Prostate gland (tissue), 2 donors: ENCODE measurements around the gene TEX261. TPM values are rescaled to one million over a fixed set of nuclear protein-coding genes. Genes with fewer than 3 reads are reported as not detected.

Experiments
- DNase-seq: peaks from one replicate; pipeline ENCODE4 v3.0.0-alpha.2; 2019; ENCODE audit warnings: low spot score
- H3K27ac ChIP-seq, 2 donors: fragments of 200-600 bp; sonication (generic); 2 replicates each; pipeline ENCODE4 v1.5.1; 2017 to 2019
- H3K27me3 ChIP-seq: fragments of 200-600 bp; sonication (generic); replicated peaks from 2 replicates; pipeline ENCODE4 v1.5.1; 2019; ENCODE audit not compliant: insufficient read depth
- H3K36me3 ChIP-seq, 2 donors: fragments of 200-600 bp; sonication (generic); 1 replicate in 1 of 2; 2 replicates in 1 of 2; pipeline versions ENCODE4 v1.5.1 to v1.8.1; 2017 to 2019
- H3K4me1 ChIP-seq: fragments of 200-600 bp; sonication (generic); replicated peaks from 2 replicates; pipeline ENCODE4 v1.5.1; 2019
- H3K4me3 ChIP-seq, 2 donors: fragments of 200-600 bp; sonication (generic); 2 replicates each; pipeline ENCODE4 v1.5.1; 2017 to 2019
- H3K9me3 ChIP-seq: fragments of 200-600 bp; sonication (generic); 2 replicates; pipeline ENCODE4 v1.5.1; 2017
- POLR2A ChIP-seq: fragments of 450-650 bp; IDR thresholded peaks from one replicate; pipeline ENCODE4 v1.6.1; 2016; ENCODE audit warnings: antibody characterized with exemption, mild to moderate bottlenecking
- POLR2AphosphoS5 ChIP-seq: sonication (generic); formaldehyde crosslinking; IDR thresholded peaks from one replicate; pipeline ENCODE4 v1.6.1; 2017; ENCODE audit warnings: antibody characterized with exemption
- WGBS: methylation state at CpG from one replicate; pipeline ENCODE4 v1.1.5; 2018; 5-methylcytosine and 5-hydroxymethylcytosine counted together
- intact Hi-C: fragments of 100-400 bp; cut with DNase I; formaldehyde crosslinking; loops from one replicate; pipeline ENCODE4 v1.14.2; 2022
- total RNA-seq, 2 donors: library from RNA; depleted of rRNA; stranded (reverse); fragments of >200 nt; gene quantifications; one replicate each; pipeline ENCODE4 v1.1.0, GENCODE V29; 2016
- TF ChIP-seq, protein P1 (sequence below), 4 experiments: fragments of 200-600 bp in 2 of 4; fragments of 450-650 bp in 2 of 4; sonication (generic) in 2 of 4; IDR thresholded peaks; 1 replicate in 3 of 4; 2 replicates in 1 of 4; pipeline ENCODE4 v1.5.1; 2016 to 2019; ENCODE audit warnings: antibody characterized with exemption in 4 of 4, mild to moderate bottlenecking in 2 of 4, moderate library complexity in 2 of 4

The TEX261 gene
- total RNA-seq, 2 donors from 2014 or later = 41.4 to 45.2 TPM

GRCh38 chr2:70946832-70947442, 47.7 kb downstream of the TEX261 start:
- Histone ChIP-seq H3K9me3 (no peaks in the 10 kb centered on the region), H3K4me1 (no peaks in the 10 kb centered on the region), H3K27ac (no peak overlapping the region), H3K4me3 (no peak overlapping the region), H3K27me3 (no peaks in the 10 kb centered on the region), H3K36me3 (no peaks in the 10 kb centered on the region)
- no peak for TF ChIP-seq POLR2A
- TF ChIP-seq, protein P1, sequence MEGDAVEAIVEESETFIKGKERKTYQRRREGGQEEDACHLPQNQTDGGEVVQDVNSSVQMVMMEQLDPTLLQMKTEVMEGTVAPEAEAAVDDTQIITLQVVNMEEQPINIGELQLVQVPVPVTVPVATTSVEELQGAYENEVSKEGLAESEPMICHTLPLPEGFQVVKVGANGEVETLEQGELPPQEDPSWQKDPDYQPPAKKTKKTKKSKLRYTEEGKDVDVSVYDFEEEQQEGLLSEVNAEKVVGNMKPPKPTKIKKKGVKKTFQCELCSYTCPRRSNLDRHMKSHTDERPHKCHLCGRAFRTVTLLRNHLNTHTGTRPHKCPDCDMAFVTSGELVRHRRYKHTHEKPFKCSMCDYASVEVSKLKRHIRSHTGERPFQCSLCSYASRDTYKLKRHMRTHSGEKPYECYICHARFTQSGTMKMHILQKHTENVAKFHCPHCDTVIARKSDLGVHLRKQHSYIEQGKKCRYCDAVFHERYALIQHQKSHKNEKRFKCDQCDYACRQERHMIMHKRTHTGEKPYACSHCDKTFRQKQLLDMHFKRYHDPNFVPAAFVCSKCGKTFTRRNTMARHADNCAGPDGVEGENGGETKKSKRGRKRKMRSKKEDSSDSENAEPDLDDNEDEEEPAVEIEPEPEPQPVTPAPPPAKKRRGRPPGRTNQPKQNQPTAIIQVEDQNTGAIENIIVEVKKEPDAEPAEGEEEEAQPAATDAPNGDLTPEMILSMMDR (IDR thresholded peaks at IDR 0.05) = peak in 3 of 4 experiments; percentile 58 to 68 (median 62)
- WGBS = 20% methylated on average over 8 of the region's 8 CpGs
- intact Hi-C loops = loop anchor here (5.0 kb wide), 1 partner anchor 75 kb away; no protein-coding TSS in a partner anchor
- DNase-seq = no peak

DNA sequence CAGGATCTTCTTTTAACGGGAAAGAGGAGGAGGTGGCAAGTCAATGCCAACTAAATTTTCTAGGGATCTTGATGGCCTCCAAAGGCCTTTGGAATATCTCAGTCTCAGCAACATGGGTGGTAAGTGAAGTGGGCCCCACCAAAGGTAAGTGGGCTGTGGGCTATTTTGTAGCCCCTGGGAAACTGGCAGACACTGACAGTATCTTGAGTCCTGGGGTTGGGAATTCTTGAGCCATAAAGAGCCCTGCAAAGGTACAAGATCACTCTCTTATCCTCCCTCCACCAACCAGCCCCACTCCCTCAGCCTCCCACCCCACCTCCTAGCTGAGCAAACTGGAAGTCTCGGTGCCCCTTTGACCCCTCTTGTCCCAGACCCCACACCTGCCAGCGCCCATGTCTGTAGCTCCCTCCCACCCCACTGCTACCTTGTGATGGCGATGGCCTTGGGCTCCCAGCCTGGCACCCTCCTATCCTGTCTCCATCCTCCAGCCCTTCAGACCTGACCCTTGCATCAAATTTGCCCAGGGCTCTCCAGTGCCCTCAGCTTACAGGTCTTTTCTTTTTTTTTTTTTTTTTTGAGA, 50.5 kb downstream of the TEX261 start:
- intact Hi-C loops = no loop called here
- no peaks in the 10 kb centered on the region for H3K9me3 ChIP-seq
- WGBS = 74% methylated on average over 4 of the region's 4 CpGs
- no peak overlapping the region for H3K4me3 ChIP-seq
- no peaks in the 10 kb centered on the region for H3K36me3 ChIP-seq
- no peaks in the 10 kb centered on the region for H3K27me3 ChIP-seq
- no peaks in the 10 kb centered on the region for H3K4me1 ChIP-seq
- no peak overlapping the region for H3K27ac ChIP-seq
- DNase-seq = no peak
- TF ChIP-seq POLR2A (no peak), POLR2AphosphoS5 (no peak)
- TF ChIP-seq, protein P1 (IDR thresholded peaks at IDR 0.05) = no peak

- intact Hi-C loops = no loop called here
- no peak for DNase-seq
- Histone ChIP-seq H3K4me1 (no peaks in the 10 kb centered on the region), H3K36me3 (no peaks in the 10 kb centered on the region), H3K27ac (no peak overlapping the region), H3K4me3 (no peak overlapping the region), H3K9me3 (no peaks in the 10 kb centered on the region), H3K27me3 (peaks cover 4% of the 10 kb centered on the region)
- WGBS = 83% methylated on average over 11 of the region's 11 CpGs
- TF ChIP-seq POLR2AphosphoS5 = no peak
- TF ChIP-seq, protein P1 (IDR thresholded peaks at IDR 0.05) = no peak
- TF ChIP-seq POLR2A = no peak
Measured at GRCh38 chr2:70943205-70943871, 51.3 kb downstream of the TEX261 start.

DNA sequence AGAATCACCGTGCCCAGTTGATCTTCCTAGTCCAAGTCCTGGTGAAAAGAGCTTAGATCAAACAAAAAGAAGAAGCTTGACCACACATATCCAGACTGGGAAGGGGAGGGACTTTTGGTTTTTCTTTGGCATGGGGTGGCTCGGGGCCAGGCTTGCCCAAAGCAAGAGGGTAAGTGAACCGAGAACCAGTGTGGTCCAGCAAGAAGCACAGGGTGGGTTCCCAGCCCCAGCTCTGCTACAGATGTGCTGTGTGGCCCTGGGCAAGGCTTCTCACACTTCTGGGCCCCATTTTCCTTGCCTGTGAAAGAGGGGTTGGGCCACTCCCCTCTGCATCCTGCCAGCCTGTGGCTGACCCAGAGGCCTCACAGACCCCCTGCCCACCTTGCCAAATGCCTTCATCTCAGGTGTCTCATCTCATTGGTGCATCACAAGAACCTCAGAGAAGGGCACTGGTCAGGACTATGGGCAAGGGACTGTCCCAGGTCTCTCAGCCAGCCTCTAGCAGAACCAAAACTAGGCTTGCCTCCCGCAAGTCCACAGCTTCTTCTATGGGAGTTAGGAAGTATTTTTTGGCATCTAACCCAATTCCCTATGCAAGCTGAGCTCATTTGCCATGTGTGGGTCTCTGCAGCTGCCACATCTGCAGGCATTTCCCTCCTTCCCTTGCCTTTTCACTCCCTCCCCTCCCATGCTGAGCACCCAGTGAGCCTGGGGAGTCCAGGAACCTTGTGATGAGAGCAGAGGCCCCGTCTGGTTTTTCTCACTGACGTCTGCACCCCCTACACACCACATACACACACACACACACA, 52.1 kb downstream of the TEX261 start:
- intact Hi-C loops = no loop called here
- no peaks in the 10 kb centered on the region for H3K4me1 ChIP-seq
- H3K27me3 ChIP-seq = peaks cover 4% of the 10 kb centered on the region
- no peak for DNase-seq
- H3K36me3 ChIP-seq = no peaks in the 10 kb centered on the region
- no peak overlapping the region for H3K4me3 ChIP-seq
- no peaks in the 10 kb centered on the region for H3K9me3 ChIP-seq
- no peak overlapping the region for H3K27ac ChIP-seq
- 66% methylated on average over 6 of the region's 6 CpGs for WGBS
- no peak for TF ChIP-seq POLR2AphosphoS5

- TF ChIP-seq, protein P1 (IDR thresholded peaks at IDR 0.05) = no peak
- TF ChIP-seq POLR2AphosphoS5 = no peak
- no peak for TF ChIP-seq POLR2A
- H3K4me1 ChIP-seq = no peaks in the 10 kb centered on the region
- DNase-seq = no peak
- H3K36me3 ChIP-seq = no peaks in the 10 kb centered on the region
- H3K4me3 ChIP-seq = no peak overlapping the region
- no peaks in the 10 kb centered on the region for H3K9me3 ChIP-seq
- no peak overlapping the region for H3K27ac ChIP-seq
- intact Hi-C loops = no loop called here
- peaks cover 4% of the 10 kb centered on the region for H3K27me3 ChIP-seq
- WGBS = 88% methylated on average over 5 of the region's 5 CpGs
Measured at GRCh38 chr2:70941701-70942100, 53.0 kb downstream of the TEX261 start.
